PC-9 (cell line): Measurements from ENCODE around the gene STX18. TPM values are rescaled to one million over a fixed set of nuclear protein-coding genes. Genes with fewer than 3 reads are reported as not detected.

Experiments used
- BruUV-seq: library from RNA; stranded (reverse); fragments of 400-500 nt; replicated peaks from 2 replicates; lab custom pipeline; 2021; lab: Mats Ljungman, UMichigan
- CTCF ChIA-PET: fragments of 300-600 bp; sonication (Branson Sonifier 250); formaldehyde crosslinking; loops from one replicate; lab custom pipeline; 2022; ENCODE audit warnings: antibody characterized with exemption; lab: Charles Lee
- POLR2A ChIA-PET: fragments of 300-600 bp; sonication (Branson Sonifier 250); formaldehyde crosslinking; loops from one replicate; lab custom pipeline; 2022; ENCODE audit warnings: antibody characterized with exemption; ENCODE audit not compliant: unreplicated experiment; lab: Charles Lee
- DNase-seq, 2 experiments: peaks; one replicate each; pipeline versions ENCODE4 v3.0.0 to v3.0.0-alpha.2; 2015 to 2022; ENCODE audit warnings: mixed read lengths in 1 of 2
- H2AFZ ChIP-seq: fragments of 200-600 bp; sonication (generic); 2 replicates; pipeline ENCODE4 v1.8.1; 2017; ENCODE audit warnings: antibody characterized with exemption
- H3F3A ChIP-seq: fragments of 200-600 bp; sonication (generic); 2 replicates; pipeline ENCODE4 v1.8.1; 2017; ENCODE audit warnings: antibody characterized with exemption, mild to moderate bottlenecking, low read depth; ENCODE audit not compliant: insufficient read depth
- H3K27ac ChIP-seq: fragments of 200-600 bp; sonication (generic); 2 replicates; pipeline ENCODE4 v1.6.1; 2016; ENCODE audit warnings: mixed run types
- H3K27me3 ChIP-seq: fragments of 200-600 bp; sonication (generic); 2 replicates; pipeline ENCODE4 v1.6.1; 2016; ENCODE audit warnings: low read depth, mixed run types; ENCODE audit not compliant: insufficient read depth
- H3K36me3 ChIP-seq: fragments of 200-600 bp; sonication (generic); 2 replicates; pipeline ENCODE4 v1.6.1; 2016; ENCODE audit warnings: low read depth, mixed run types
- H3K4me1 ChIP-seq: fragments of 200-600 bp; sonication (generic); replicated peaks from 2 replicates; pipeline ENCODE4 v1.6.1; 2016; ENCODE audit warnings: mixed run types; ENCODE audit not compliant: insufficient read depth
- H3K4me2 ChIP-seq: fragments of 200-600 bp; sonication (generic); 2 replicates; pipeline ENCODE4 v1.6.1; 2017; ENCODE audit warnings: mixed run types
- H3K4me3 ChIP-seq: fragments of 200-600 bp; sonication (generic); 2 replicates; pipeline ENCODE4 v1.6.1; 2016; ENCODE audit warnings: mixed run types
- H3K79me2 ChIP-seq: fragments of 200-600 bp; sonication (generic); 2 replicates; pipeline ENCODE4 v1.6.1; 2017; ENCODE audit warnings: low read depth, mixed run types
- H3K9me2 ChIP-seq: fragments of 200-600 bp; sonication (generic); 2 replicates; pipeline ENCODE4 v1.8.1; 2017; ENCODE audit warnings: mild to moderate bottlenecking; ENCODE audit not compliant: insufficient read depth
- H3K9me3 ChIP-seq: fragments of 200-600 bp; sonication (generic); 2 replicates; pipeline ENCODE4 v1.8.1; 2016; ENCODE audit warnings: low read depth; ENCODE audit not compliant: insufficient read depth
- H4K20me1 ChIP-seq: fragments of 200-600 bp; sonication (generic); 2 replicates; pipeline ENCODE4 v1.8.1; 2017; ENCODE audit not compliant: insufficient read depth
- EZH2 ChIP-seq: fragments of 200-600 bp; sonication (generic); IDR thresholded peaks from 2 replicates; pipeline ENCODE4 v1.8.0; 2017; ENCODE audit warnings: antibody characterized with exemption, low read depth
- intact Hi-C: fragments of 100-400 bp; cut with micrococcal nuclease; formaldehyde crosslinking; loops from one replicate; pipeline ENCODE4 v1.10.0; 2022; ENCODE audit not compliant: unreplicated experiment
- total RNA-seq: library from RNA; stranded (reverse); gene quantifications from 2 replicates; pipeline ENCODE4 v1.2.3, GENCODE V29; 2021
- TF ChIP-seq, protein P1 (sequence below): fragments of 200-600 bp; sonication (generic); conservative IDR thresholded peaks from 2 replicates; pipeline ENCODE4 v1.6.1; 2017; ENCODE audit warnings: mixed run types, antibody characterized with exemption, mild to moderate bottlenecking, moderate library complexity

Gene STX18
- total RNA-seq, 1 experiment from 2014 or later = 30.5 TPM

DNA sequence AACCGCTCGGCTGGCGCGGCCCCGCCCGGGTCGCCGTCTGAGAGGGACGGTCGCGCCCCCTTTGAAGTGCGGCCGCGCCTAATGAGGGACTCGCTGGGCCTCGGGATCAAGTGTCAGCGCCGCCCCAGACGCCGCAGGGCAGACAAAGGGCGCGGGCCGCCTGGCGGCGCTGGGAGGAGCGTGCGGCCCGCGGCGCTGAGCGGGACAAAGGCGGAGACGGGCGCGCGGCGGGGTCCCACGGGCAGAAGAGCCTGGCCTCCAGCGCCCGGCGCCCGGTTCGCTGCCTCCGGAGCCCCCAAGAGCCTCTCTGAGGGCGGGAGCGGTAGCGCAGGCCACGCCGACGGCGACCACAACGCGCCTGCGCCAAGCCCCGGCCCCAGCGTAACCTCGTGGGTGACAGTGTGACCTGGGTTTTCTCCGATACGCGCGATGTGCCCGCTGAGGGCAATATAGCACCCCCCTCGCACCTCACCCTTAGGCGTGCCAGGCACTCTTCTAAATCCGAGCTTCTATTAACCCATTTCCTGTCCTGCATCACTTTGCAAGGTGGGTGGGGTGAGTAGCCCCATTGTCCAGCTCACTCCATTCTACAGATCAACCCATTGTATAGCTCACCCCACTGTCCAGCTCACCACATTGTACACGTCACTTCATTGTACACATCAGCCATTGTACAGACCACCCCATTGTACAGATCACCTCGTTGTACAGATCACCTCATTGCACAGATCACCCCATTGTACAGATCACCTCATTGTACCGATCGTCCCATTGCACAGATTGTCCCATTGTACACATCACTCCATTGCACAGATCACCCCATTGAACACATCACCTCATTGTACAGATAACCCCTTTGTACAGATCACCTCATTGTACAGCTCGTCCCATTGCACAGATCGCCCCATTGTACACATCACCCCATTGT, 33.7 kb upstream of the STX18 start:
- Histone ChIP-seq H3K36me3 (no peaks in the 10 kb centered on the region), H3K27ac (no peak overlapping the region), H4K20me1 (no peaks in the 10 kb centered on the region), H3K79me2 (no peaks in the 10 kb centered on the region), H3F3A (no peaks in the 10 kb centered on the region), H3K9me3 (no peaks in the 10 kb centered on the region), H3K4me1 (no peaks in the 10 kb centered on the region), H3K4me3 (peak overlapping the region; percentile 66), H3K4me2 (peak overlapping the region; percentile 90), H2AFZ (peak overlapping the region; percentile 85), H3K9me2 (no peaks in the 10 kb centered on the region), H3K27me3 (no peaks in the 10 kb centered on the region)
- BruUV-seq = TSS peak; percentile 69
- peak; percentile 49 to 77 for DNase-seq
- CTCF ChIA-PET = interaction anchor here (0.6 to 1.2 kb wide), 3 partner anchors 12 to 810 kb away, joined by 3 to 5 read pairs (median 4); no protein-coding TSS in a partner anchor
- POLR2A ChIA-PET = interaction anchor here (0.7 to 1.0 kb wide), 2 partner anchors 10 to 56 kb away, joined by 4 to 16 read pairs; no protein-coding TSS in a partner anchor
- TF ChIP-seq, protein P1, sequence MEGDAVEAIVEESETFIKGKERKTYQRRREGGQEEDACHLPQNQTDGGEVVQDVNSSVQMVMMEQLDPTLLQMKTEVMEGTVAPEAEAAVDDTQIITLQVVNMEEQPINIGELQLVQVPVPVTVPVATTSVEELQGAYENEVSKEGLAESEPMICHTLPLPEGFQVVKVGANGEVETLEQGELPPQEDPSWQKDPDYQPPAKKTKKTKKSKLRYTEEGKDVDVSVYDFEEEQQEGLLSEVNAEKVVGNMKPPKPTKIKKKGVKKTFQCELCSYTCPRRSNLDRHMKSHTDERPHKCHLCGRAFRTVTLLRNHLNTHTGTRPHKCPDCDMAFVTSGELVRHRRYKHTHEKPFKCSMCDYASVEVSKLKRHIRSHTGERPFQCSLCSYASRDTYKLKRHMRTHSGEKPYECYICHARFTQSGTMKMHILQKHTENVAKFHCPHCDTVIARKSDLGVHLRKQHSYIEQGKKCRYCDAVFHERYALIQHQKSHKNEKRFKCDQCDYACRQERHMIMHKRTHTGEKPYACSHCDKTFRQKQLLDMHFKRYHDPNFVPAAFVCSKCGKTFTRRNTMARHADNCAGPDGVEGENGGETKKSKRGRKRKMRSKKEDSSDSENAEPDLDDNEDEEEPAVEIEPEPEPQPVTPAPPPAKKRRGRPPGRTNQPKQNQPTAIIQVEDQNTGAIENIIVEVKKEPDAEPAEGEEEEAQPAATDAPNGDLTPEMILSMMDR = no peak
- no peak for TF ChIP-seq EZH2
- intact Hi-C loops = loop anchor here (1.0 to 2.0 kb wide), 2 partner anchors 10 to 33 kb away; partner anchors contain the start of gene STX18

GRCh38 chr4:4574792-4575191, 32.9 kb upstream of the STX18 start:
- peak in 1 of 2 experiments; percentile 58 for DNase-seq
- Histone ChIP-seq H3K79me2 (no peaks in the 10 kb centered on the region), H2AFZ (peak overlapping the region; percentile 85), H3K4me2 (peak overlapping the region; percentile 90), H3F3A (no peaks in the 10 kb centered on the region), H4K20me1 (no peaks in the 10 kb centered on the region), H3K27me3 (no peaks in the 10 kb centered on the region), H3K36me3 (no peaks in the 10 kb centered on the region), H3K27ac (no peak overlapping the region), H3K4me3 (peak overlapping the region; percentile 66), H3K9me3 (no peaks in the 10 kb centered on the region), H3K4me1 (no peaks in the 10 kb centered on the region), H3K9me2 (no peaks in the 10 kb centered on the region)
- BruUV-seq = TSS peak; percentile 82
- intact Hi-C loops = loop anchor here (1.0 to 2.0 kb wide), 2 partner anchors 11 to 32 kb away; partner anchors contain the start of gene STX18
- no peak for TF ChIP-seq EZH2
- TF ChIP-seq, protein P1 = no peak
- ChIA-PET CTCF (interaction anchor here (0.6 to 1.2 kb wide), 5 partner anchors 10 to 811 kb away, joined by 3 to 5 read pairs (median 4); no protein-coding TSS in a partner anchor), POLR2A (interaction anchor here (0.6 to 1.0 kb wide), 5 partner anchors 11 to 308 kb away, joined by 3 to 16 read pairs (median 4); no protein-coding TSS in a partner anchor)

GRCh38 chr4:4574052-4574451, 32.2 kb upstream of the STX18 start:
- no peak overlapping the region for H3K4me2 ChIP-seq
- no peak overlapping the region for H2AFZ ChIP-seq
- H3K4me3 ChIP-seq = no peak overlapping the region
- H3K9me3 ChIP-seq = no peaks in the 10 kb centered on the region
- TF ChIP-seq EZH2 = no peak
- TF ChIP-seq, protein P1 = no peak
- no peaks in the 10 kb centered on the region for H3K9me2 ChIP-seq
- H3K79me2 ChIP-seq = no peaks in the 10 kb centered on the region
- H3K27me3 ChIP-seq = no peaks in the 10 kb centered on the region
- H4K20me1 ChIP-seq = no peaks in the 10 kb centered on the region
- DNase-seq = no peak
- no peaks in the 10 kb centered on the region for H3K36me3 ChIP-seq
- H3K27ac ChIP-seq = no peak overlapping the region
- ChIA-PET POLR2A (interaction anchor here (0.6 kb wide), 2 partner anchors 88 to 307 kb away, joined by 3 to 9 read pairs; no protein-coding TSS in a partner anchor), CTCF (interaction anchor here (0.6 to 0.7 kb wide), 2 partner anchors 84 to 86 kb away, joined by 3 to 5 read pairs; no protein-coding TSS in a partner anchor)
- intact Hi-C loops = loop anchor here (2.0 kb wide), 1 partner anchor 31 kb away; the partner anchor contains the start of gene STX18
- H3K4me1 ChIP-seq = no peaks in the 10 kb centered on the region
- no TSS peak for BruUV-seq
- H3F3A ChIP-seq = no peaks in the 10 kb centered on the region
